ENCODE measurements around the gene P2RX1. TPM values are rescaled to one million over a fixed set of nuclear protein-coding genes. Genes with fewer than 3 reads are reported as not detected.

The P2RX1 gene
- total and polyA plus RNA-seq, 2 of the 4 experiments (the other 2 are of a cell fraction), result not detected

GRCh38 chr17:3952186-3952585 is 35.9 kb upstream of the P2RX1 start:
- 90% methylated on average over 13 of the region's 14 CpGs; no CpG with 5 or more reads in 1 of the 2 experiments for WGBS, 2 experiments (ENCODE audit: extremely low coverage in 2 of 2, insufficient read length in 1 of 2)
- CTCF ChIA-PET, result no interaction called here
- Histone ChIP-seq H3K18ac (ENCODE audit: low read depth, low read length) (no peak overlapping the region), H3K23ac (ENCODE audit: low read depth, low read length) (no peak overlapping the region), H4K8ac (ENCODE audit: low read depth in 2 of 2, low read length in 2 of 2) (no peak overlapping the region), H2AK9ac (replicated peaks; ENCODE audit: low read depth, low read length, poor library complexity) (no peak overlapping the region), H3K4me1 (ENCODE audit: control insufficient read depth, insufficient read depth, low read length) (no peaks in the 10 kb centered on the region), H2BK15ac (ENCODE audit: low read depth, low read length) (no peak overlapping the region), H2BK120ac (ENCODE audit: low read depth, low read length) (no peak overlapping the region), H3K79me1 (ENCODE audit: low read depth in 1 of 2, low read length in 2 of 2) (no peaks in the 10 kb centered on the region), H3K4ac (ENCODE audit: low read depth, low read length) (no peak overlapping the region), H2BK20ac (ENCODE audit: low read depth, low read length) (no peak overlapping the region), H4K91ac (ENCODE audit: insufficient read depth, low read depth, low read length) (no peak overlapping the region), H2AK5ac (ENCODE audit: low read depth, low read length) (no peak overlapping the region), H3K9ac (ENCODE audit: low read depth, low read length) (no peak overlapping the region), H2BK5ac (ENCODE audit: low read depth, low read length, poor library complexity, severe bottlenecking) (no peak overlapping the region), H3K36me3 (ENCODE audit: control insufficient read depth, insufficient read depth, low read length) (no peaks in the 10 kb centered on the region), H2AFZ (replicated peaks; ENCODE audit: low read length, poor library complexity) (no peak overlapping the region), H4K5ac (ENCODE audit: low read depth, low read length) (no peak overlapping the region), H3K9me1 (ENCODE audit: insufficient read depth, low read length) (no peaks in the 10 kb centered on the region), H3K56ac (ENCODE audit: extremely low read depth, insufficient read depth, low read length) (no peak overlapping the region), H3K14ac (replicated peaks; ENCODE audit: low read depth, low read length) (no peak overlapping the region), H3K27ac (ENCODE audit: insufficient read depth, low read length) (no peak overlapping the region), H3K27me3 (ENCODE audit: control insufficient read depth, insufficient read depth, low read length) (no peaks in the 10 kb centered on the region), H4K20me1 (ENCODE audit: insufficient read depth, low read length) (no peaks in the 10 kb centered on the region; the same call in 1 of the 2 replicates), H3K4me3 (ENCODE audit: insufficient read depth, low read depth, low read length) (no peak overlapping the region), H3K4me2 (ENCODE audit: low read depth, low read length) (no peak overlapping the region), H3K9me3 (ENCODE audit: control insufficient read depth, insufficient read depth, low read length) (no peaks in the 10 kb centered on the region)
- intact Hi-C loops (cut with micrococcal nuclease) (no loop called here), in situ Hi-C loops (cut with MboI; ENCODE audit: low sequenced_read_pairs) (no loop called here), dilution Hi-C loops (cut with HindIII; ENCODE audit: low sequenced_read_pairs, unreplicated experiment) (no loop called here)
- ATAC-seq (ENCODE audit: low read depth) (no peak), DNase-seq (no peak)
- BruUV-seq (replicated peaks), result no TSS peak
- TF ChIP-seq RCOR1 (IDR thresholded peaks at IDR 0.05; ENCODE audit: insufficient replicate concordance, low read length), result no peak
- TF ChIP-seq POLR2A (IDR thresholded peaks at IDR 0.05; ENCODE audit: low read depth, low read length), result no peak
- no peak for TF ChIP-seq CHD1 (IDR thresholded peaks at IDR 0.05; ENCODE audit: low read depth, low read length)
- no peak for TF ChIP-seq NFE2L2 (IDR thresholded peaks at IDR 0.05; ENCODE audit: low read depth, low read length)
- no peak for TF ChIP-seq RAD21 (IDR thresholded peaks at IDR 0.05; ENCODE audit: low read length)
- TF ChIP-seq, protein P1, sequence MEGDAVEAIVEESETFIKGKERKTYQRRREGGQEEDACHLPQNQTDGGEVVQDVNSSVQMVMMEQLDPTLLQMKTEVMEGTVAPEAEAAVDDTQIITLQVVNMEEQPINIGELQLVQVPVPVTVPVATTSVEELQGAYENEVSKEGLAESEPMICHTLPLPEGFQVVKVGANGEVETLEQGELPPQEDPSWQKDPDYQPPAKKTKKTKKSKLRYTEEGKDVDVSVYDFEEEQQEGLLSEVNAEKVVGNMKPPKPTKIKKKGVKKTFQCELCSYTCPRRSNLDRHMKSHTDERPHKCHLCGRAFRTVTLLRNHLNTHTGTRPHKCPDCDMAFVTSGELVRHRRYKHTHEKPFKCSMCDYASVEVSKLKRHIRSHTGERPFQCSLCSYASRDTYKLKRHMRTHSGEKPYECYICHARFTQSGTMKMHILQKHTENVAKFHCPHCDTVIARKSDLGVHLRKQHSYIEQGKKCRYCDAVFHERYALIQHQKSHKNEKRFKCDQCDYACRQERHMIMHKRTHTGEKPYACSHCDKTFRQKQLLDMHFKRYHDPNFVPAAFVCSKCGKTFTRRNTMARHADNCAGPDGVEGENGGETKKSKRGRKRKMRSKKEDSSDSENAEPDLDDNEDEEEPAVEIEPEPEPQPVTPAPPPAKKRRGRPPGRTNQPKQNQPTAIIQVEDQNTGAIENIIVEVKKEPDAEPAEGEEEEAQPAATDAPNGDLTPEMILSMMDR (conservative IDR thresholded peaks at IDR 0.05; ENCODE audit: low read depth, low read length), result no peak
- no peak for TF ChIP-seq CEBPB (IDR thresholded peaks at IDR 0.05; ENCODE audit: low read depth, low read length)
- TF ChIP-seq MAZ (IDR thresholded peaks at IDR 0.05; ENCODE audit: borderline replicate concordance, low read depth, low read length), result no peak
- TF ChIP-seq MAFK (IDR thresholded peaks at IDR 0.05; ENCODE audit: low read depth, low read length), result no peak
- TF ChIP-seq, protein P2, sequence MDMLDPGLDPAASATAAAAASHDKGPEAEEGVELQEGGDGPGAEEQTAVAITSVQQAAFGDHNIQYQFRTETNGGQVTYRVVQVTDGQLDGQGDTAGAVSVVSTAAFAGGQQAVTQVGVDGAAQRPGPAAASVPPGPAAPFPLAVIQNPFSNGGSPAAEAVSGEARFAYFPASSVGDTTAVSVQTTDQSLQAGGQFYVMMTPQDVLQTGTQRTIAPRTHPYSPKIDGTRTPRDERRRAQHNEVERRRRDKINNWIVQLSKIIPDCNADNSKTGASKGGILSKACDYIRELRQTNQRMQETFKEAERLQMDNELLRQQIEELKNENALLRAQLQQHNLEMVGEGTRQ (IDR thresholded peaks at IDR 0.05; ENCODE audit: low read depth, low read length), result no peak
- POLR2A ChIA-PET (ENCODE audit: unreplicated experiment), result no interaction called here
